ENCODE measurements around the gene OGFOD1.

GRCh38 chr16:56450986-56451752 lies at the start of gene OGFOD1, which contains the start of gene NUDT21:
- TF ChIP-seq RAD21 (IDR thresholded peaks at IDR 0.05; ENCODE audit: insufficient read depth, low read depth, low read length) (no peak), BHLHE40 (IDR thresholded peaks at IDR 0.05; ENCODE audit: borderline replicate concordance in 1 of 2, low read depth in 2 of 2, low read length in 1 of 2) (0 out of 4 replicates have a peak, but pooled peaks of 1 of the 2 experiments have one; percentile 7), CBFB (IDR thresholded peaks at IDR 0.05; ENCODE audit: low read depth) (peak; percentile 32; the same call in 1 of the 2 replicates), CTCF (IDR thresholded peaks at IDR 0.05 in 2 of 3, conservative IDR thresholded peaks at IDR 0.05 in 1 of 3; ENCODE audit: control insufficient read depth in 2 of 3, extremely low read depth in 1 of 3, insufficient read depth in 1 of 3, low read depth in 3 of 3, low read length in 3 of 3) (no peak), BCLAF1 (IDR thresholded peaks at IDR 0.05) (no peak), GATAD2B (conservative IDR thresholded peaks at IDR 0.05; ENCODE audit: low read depth) (no peak), ZNF207 (IDR thresholded peaks at IDR 0.05; ENCODE audit: borderline replicate concordance) (no peak), POLR2A (IDR thresholded peaks at IDR 0.05; ENCODE audit: low read depth, low read length) (peak; percentile 92), IRF5 (IDR thresholded peaks at IDR 0.05; ENCODE audit: borderline replicate concordance) (no peak), TAF1 (IDR thresholded peaks at IDR 0.05; ENCODE audit: borderline replicate concordance, low read depth, low read length) (peak; percentile 90), HDGF (IDR thresholded peaks at IDR 0.05) (peak; percentile 83; the same call in 1 of the 2 replicates), PBX3 (IDR thresholded peaks at IDR 0.05; ENCODE audit: insufficient replicate concordance, low read depth, low read length) (no peak)

Measured in GM12878 (cell line).